ENCODE results near the gene BTG4.

The BTG4 gene

DNA sequence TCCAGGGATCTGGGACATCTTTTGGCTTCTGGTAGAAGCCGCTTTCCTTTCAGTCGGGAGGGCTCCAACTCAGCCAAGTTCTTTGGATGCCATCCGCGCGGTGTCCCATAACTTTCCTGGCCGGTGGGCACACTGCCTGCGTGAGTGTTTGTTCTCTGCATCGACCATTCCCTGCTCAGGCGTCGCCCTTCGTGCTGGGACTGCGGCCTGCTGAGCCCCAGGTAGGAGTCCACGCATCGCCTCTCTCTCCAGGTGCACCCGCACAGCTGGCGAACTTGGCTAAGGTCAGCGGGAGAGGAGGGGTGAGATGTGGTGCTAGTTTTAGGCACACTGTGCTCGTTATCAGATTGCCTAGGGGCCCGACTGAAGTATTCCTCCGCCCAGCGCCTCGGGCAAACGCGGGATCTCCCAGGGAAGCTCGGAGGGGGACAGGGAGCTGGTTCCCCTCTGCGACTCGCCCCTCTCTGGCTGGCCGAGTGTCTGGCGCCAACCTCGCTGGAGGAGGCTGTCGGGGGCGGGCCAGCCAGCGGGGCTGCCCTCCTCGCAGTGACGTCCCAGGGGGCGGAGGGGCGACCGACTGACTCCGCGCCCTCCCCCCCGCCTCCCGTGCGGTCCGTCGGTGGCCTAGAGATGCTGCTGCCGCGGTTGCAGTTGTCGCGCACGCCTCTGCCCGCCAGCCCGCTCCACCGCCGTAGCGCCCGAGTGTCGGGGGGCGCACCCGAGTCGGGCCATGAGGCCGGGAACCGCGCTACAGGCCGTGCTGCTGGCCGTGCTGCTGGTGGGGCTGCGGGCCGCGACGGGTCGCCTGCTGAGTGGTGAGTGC is 28.1 kb upstream of the BTG4 start, which contains the start of gene LAYN:
Gene LAYN, plus strand, starts transcription at position 607 of the 823 bp plus-strand sequence. Its CDS starts 124 bp downstream, at position 731.
- TF ChIP-seq, protein P1, sequence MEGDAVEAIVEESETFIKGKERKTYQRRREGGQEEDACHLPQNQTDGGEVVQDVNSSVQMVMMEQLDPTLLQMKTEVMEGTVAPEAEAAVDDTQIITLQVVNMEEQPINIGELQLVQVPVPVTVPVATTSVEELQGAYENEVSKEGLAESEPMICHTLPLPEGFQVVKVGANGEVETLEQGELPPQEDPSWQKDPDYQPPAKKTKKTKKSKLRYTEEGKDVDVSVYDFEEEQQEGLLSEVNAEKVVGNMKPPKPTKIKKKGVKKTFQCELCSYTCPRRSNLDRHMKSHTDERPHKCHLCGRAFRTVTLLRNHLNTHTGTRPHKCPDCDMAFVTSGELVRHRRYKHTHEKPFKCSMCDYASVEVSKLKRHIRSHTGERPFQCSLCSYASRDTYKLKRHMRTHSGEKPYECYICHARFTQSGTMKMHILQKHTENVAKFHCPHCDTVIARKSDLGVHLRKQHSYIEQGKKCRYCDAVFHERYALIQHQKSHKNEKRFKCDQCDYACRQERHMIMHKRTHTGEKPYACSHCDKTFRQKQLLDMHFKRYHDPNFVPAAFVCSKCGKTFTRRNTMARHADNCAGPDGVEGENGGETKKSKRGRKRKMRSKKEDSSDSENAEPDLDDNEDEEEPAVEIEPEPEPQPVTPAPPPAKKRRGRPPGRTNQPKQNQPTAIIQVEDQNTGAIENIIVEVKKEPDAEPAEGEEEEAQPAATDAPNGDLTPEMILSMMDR (IDR thresholded peaks at IDR 0.05) = no peak
- Histone ChIP-seq H3K27me3 (peaks cover 91% of the 10 kb centered on the region), H3K4me3 (ENCODE audit: low read depth in 1 of 2, low read length in 1 of 2) (peak within 1 kb of the TSS; percentile 12 to 36), H3K4me1 (ENCODE audit: control insufficient read depth in 1 of 2, insufficient read depth in 1 of 2, low read depth in 1 of 2, low read length in 1 of 2) (peaks cover 16 to 26% of the 10 kb centered on the region in 2 experiments), H3K36me3 (no peaks in the 10 kb centered on the region), H3K9me3 (no peaks in the 10 kb centered on the region), H3K27ac (no peak within 1 kb of the TSS)

DNA sequence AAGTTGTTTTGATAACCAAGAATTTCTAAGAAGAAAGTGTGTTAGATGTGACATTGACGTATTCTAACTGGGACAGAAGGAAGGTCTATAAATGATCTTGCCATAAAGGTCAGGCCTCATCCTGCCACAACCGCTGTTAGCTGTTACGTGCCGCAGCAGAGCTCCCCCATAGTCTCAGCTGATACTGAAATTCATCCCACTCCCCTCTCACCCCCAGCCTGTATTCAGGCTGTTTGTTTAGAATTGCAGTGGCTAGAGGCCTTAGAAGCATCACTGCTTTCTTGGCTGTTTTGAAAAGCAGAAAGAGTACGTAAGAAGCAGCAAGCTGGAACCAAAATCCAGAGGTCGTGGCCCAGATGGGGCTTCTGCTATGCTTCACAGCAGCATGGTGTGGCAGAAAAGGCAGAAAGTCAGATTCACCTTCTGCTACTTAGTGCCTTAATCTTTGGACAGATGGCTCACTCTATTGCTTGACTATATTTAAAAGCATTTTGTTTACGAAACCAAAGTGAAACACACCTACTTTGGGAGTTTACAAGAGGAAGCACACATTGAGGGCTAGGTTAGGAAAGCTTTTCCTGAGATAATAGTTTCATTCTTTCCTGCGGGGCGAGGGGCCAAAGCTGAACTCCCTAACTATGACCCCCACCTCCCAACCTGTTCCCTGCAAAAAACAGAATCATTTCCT is 27.4 kb upstream of the BTG4 start:
- TF ChIP-seq, protein P1 (IDR thresholded peaks at IDR 0.05) = no peak

DNA sequence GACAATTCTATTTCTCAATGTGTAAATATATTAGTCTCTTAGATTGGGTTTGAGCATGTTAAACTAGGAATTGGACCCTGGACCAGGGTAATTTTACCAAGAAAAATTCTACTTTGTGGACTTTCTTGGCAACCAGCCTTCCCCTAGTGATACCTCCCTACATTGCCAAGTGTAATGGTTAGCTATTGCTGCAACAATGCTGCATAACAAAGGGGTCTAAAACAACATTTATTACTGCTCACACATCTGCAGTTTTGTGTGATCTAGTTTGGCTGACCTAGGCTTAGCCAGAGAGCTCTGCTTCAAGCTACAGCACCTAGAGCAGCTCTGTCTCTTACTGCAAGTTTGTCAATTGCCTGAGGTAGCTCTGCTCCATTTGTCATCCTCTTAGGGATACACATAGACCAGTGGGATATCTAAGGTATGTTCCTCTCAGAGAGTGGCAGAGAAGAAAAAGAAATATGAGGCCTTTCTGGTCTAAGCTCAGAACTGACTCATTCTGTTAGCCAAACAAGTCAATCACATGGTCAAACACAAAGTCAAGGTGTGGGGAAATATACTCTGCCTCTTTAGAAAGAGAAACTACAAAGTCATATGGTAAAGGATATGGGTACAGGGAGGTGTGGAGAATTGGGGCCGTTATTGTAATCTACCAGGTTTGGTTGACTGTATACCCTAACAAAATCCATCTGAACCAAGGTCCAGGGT is 26.4 kb upstream of the BTG4 start:
- TF ChIP-seq, protein P1 (IDR thresholded peaks at IDR 0.05) = no peak
- Histone ChIP-seq H3K27me3 (peaks cover 94% of the 10 kb centered on the region), H3K4me1 (ENCODE audit: control insufficient read depth in 1 of 2, insufficient read depth in 1 of 2, low read depth in 1 of 2, low read length in 1 of 2) (peaks cover 16 to 26% of the 10 kb centered on the region in 2 experiments), H3K4me3 (ENCODE audit: low read depth in 1 of 2, low read length in 1 of 2) (no peak overlapping the region), H3K27ac (no peak overlapping the region), H3K36me3 (no peaks in the 10 kb centered on the region), H3K9me3 (no peaks in the 10 kb centered on the region)

More for the DNA sequence above, 27.4 kb upstream of the BTG4 start:
- H3K36me3 ChIP-seq = no peaks in the 10 kb centered on the region
- H3K27ac ChIP-seq = no peak overlapping the region
- no peak overlapping the region for H3K4me3 ChIP-seq (ENCODE audit: low read depth in 1 of 2, low read length in 1 of 2)
- H3K4me1 ChIP-seq (ENCODE audit: control insufficient read depth in 1 of 2, insufficient read depth in 1 of 2, low read depth in 1 of 2, low read length in 1 of 2) = peaks cover 16 to 26% of the 10 kb centered on the region in 2 experiments
- H3K9me3 ChIP-seq = no peaks in the 10 kb centered on the region
- peaks cover 98% of the 10 kb centered on the region for H3K27me3 ChIP-seq

DNA sequence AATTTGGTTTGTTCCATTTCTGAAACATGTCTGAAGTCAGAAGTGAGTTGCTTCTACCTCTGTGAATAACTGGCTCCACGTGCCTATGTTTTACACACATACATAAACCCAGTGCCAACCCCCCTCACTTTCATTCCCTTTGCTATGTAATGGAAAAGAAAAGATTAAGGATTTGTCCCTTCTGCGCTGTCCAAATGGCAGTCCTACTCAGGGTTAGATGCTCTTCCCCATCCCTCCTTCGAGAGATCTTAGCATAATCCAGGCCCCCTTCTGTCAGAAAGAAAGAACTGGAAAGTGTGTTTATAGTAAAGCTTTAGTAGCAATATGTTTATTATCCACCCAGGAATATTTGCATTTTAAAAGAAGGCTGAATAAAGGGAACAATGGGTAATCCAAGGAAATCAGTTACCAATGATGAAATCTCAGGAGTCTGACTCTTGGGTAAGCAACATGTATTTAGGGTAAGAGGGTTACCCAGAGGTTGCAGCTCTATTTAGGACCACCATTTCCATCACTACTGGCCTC is 25.2 kb upstream of the BTG4 start:
- TF ChIP-seq, protein P1 (IDR thresholded peaks at IDR 0.05) = no peak
- Histone ChIP-seq H3K4me3 (ENCODE audit: low read depth in 1 of 2, low read length in 1 of 2) (no peak overlapping the region), H3K27me3 (peaks cover 82% of the 10 kb centered on the region), H3K36me3 (no peaks in the 10 kb centered on the region), H3K27ac (no peak overlapping the region), H3K4me1 (ENCODE audit: control insufficient read depth in 1 of 2, insufficient read depth in 1 of 2, low read depth in 1 of 2, low read length in 1 of 2) (peaks cover 16 to 26% of the 10 kb centered on the region in 2 experiments), H3K9me3 (no peaks in the 10 kb centered on the region)

DNA sequence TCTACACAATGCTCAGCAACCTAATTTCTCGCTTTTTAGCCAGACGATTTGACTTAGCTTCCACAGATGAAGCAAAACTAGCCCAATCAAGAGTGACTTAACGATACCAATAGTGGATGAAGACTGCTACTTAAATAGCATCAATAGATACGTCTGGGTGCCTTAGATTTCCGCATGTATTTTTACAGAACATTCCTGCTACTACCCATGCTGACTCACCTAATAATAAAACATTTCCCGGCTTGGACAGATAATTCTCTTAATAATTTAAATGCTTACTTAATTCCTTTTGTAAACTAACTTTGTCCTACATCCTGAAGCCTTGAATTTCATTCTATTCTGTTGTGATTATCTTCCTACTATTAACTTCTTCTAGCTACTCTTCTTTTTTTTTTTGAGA is 23.1 kb upstream of the BTG4 start:
- Histone ChIP-seq H3K27ac (no peak overlapping the region), H3K36me3 (no peaks in the 10 kb centered on the region), H3K27me3 (peaks cover 66% of the 10 kb centered on the region), H3K4me3 (ENCODE audit: low read depth in 1 of 2, low read length in 1 of 2) (no peak overlapping the region), H3K4me1 (ENCODE audit: control insufficient read depth in 1 of 2, insufficient read depth in 1 of 2, low read depth in 1 of 2, low read length in 1 of 2) (peaks cover 5 to 8% of the 10 kb centered on the region in 2 experiments), H3K9me3 (no peaks in the 10 kb centered on the region)
- TF ChIP-seq, protein P1 (IDR thresholded peaks at IDR 0.05) = no peak

All from neutrophil (primary cell).